NCI-H345 treated with DMSO at 0.1 percent for 48 hours (cell line): ENCODE measurements around the gene KCTD1.

Source experiments
- DNase-seq: peaks from one replicate; lab custom pipeline; 2025; ENCODE audit not compliant: unreplicated experiment; lab: John Stamatoyannopoulos, UW

Gene KCTD1

GRCh38 chr18:26487437-26487836 is 60.9 kb downstream of the KCTD1 start:
- no peak for DNase-seq

- no peak for DNase-seq
Observed at GRCh38 chr18:26483633-26484032, 64.7 kb downstream of the KCTD1 start.

- no peak for DNase-seq
Observed at GRCh38 chr18:26482569-26482968, 65.8 kb downstream of the KCTD1 start.

- no peak for DNase-seq
Observed at GRCh38 chr18:26480897-26481795, 67.2 kb downstream of the KCTD1 start.

GRCh38 chr18:26479681-26480079 is 68.7 kb downstream of the KCTD1 start:
- DNase-seq = no peak

GRCh38 chr18:26479065-26479680 is 69.2 kb downstream of the KCTD1 start:
- DNase-seq = no peak

GRCh38 chr18:26477828-26478466 is 70.4 kb downstream of the KCTD1 start:
- no peak for DNase-seq

- no peak for DNase-seq
Observed at GRCh38 chr18:26476697-26477096, 71.7 kb downstream of the KCTD1 start.

GRCh38 chr18:26474542-26474941 is 73.8 kb downstream of the KCTD1 start:
- DNase-seq = no peak

- no peak for DNase-seq
Observed at GRCh38 chr18:26473672-26474071, 74.7 kb downstream of the KCTD1 start.

- no peak for DNase-seq
Observed at GRCh38 chr18:26471826-26472225, 76.5 kb downstream of the KCTD1 start.

- DNase-seq = no peak
Observed at GRCh38 chr18:26471027-26471426, 77.3 kb downstream of the KCTD1 start.

GRCh38 chr18:26470011-26470637 is 78.2 kb downstream of the KCTD1 start:
- DNase-seq = peak; percentile 78

GRCh38 chr18:26468931-26469340 is 79.4 kb downstream of the KCTD1 start:
- peak; percentile 57 for DNase-seq

- DNase-seq = no peak
Observed at GRCh38 chr18:26466026-26466425, 82.3 kb downstream of the KCTD1 start.

- no peak for DNase-seq
Observed at GRCh38 chr18:26465431-26465830, 82.9 kb downstream of the KCTD1 start.

- DNase-seq = no peak
Observed at GRCh38 chr18:26464128-26465011, 84.0 kb downstream of the KCTD1 start.

GRCh38 chr18:26462355-26462754 is 86.0 kb downstream of the KCTD1 start:
- no peak for DNase-seq

- no peak for DNase-seq
Observed at GRCh38 chr18:26461405-26461804, 86.9 kb downstream of the KCTD1 start.

- DNase-seq = peak; percentile 60
Observed at GRCh38 chr18:26460449-26461091, 87.8 kb downstream of the KCTD1 start.
